WERI-Rb-1 (cell line): ENCODE results near the gene SCUBE1.
A peak's percentile ranks its signal among the peaks of the same experiment; 100 is the strongest.

Experiments
- DNase-seq: peaks from one replicate; pipeline ENCODE4 v3.0.0-alpha.2; 2020
- H3K27ac ChIP-seq: fragments of 250-450 bp; sonication (Bioruptor Pico); 2 replicates; pipeline ENCODE4 v1.5.1; 2020; ENCODE audit warnings: mild to moderate bottlenecking, moderate library complexity
- H3K27me3 ChIP-seq: fragments of 250-450 bp; sonication (Bioruptor Pico); 2 replicates; pipeline ENCODE4 v1.5.1; 2021; ENCODE audit warnings: mild to moderate bottlenecking, low read depth, moderate library complexity; ENCODE audit not compliant: insufficient read depth, severe bottlenecking
- H3K36me3 ChIP-seq: fragments of 250-450 bp; sonication (Bioruptor Pico); 2 replicates; pipeline ENCODE4 v1.5.1; 2020; ENCODE audit warnings: mild to moderate bottlenecking, moderate library complexity
- H3K4me3 ChIP-seq: 2 replicates; pipeline ENCODE4 v1.5.1; 2011; ENCODE audit warnings: low read depth, mild to moderate bottlenecking, control low read depth, low read length
- H3K9me3 ChIP-seq: fragments of 250-450 bp; sonication (Bioruptor Pico); 2 replicates; pipeline ENCODE4 v1.5.1; 2021; ENCODE audit warnings: mild to moderate bottlenecking, moderate library complexity; ENCODE audit not compliant: severe bottlenecking
- TF ChIP-seq, protein P1 (sequence below): IDR thresholded peaks from 2 replicates; pipeline ENCODE4 v1.5.1; 2011; ENCODE audit warnings: low read depth, mild to moderate bottlenecking, control low read depth, inconsistent platforms, low read length

SCUBE1 gene

GRCh38 chr22:43230971-43231723 lies 112.0 kb downstream of the SCUBE1 start:
- TF ChIP-seq, protein P1, sequence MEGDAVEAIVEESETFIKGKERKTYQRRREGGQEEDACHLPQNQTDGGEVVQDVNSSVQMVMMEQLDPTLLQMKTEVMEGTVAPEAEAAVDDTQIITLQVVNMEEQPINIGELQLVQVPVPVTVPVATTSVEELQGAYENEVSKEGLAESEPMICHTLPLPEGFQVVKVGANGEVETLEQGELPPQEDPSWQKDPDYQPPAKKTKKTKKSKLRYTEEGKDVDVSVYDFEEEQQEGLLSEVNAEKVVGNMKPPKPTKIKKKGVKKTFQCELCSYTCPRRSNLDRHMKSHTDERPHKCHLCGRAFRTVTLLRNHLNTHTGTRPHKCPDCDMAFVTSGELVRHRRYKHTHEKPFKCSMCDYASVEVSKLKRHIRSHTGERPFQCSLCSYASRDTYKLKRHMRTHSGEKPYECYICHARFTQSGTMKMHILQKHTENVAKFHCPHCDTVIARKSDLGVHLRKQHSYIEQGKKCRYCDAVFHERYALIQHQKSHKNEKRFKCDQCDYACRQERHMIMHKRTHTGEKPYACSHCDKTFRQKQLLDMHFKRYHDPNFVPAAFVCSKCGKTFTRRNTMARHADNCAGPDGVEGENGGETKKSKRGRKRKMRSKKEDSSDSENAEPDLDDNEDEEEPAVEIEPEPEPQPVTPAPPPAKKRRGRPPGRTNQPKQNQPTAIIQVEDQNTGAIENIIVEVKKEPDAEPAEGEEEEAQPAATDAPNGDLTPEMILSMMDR, result peak; percentile 88
- Histone ChIP-seq H3K27me3 (no peaks in the 10 kb centered on the region), H3K36me3 (no peaks in the 10 kb centered on the region), H3K4me3 (no peak overlapping the region), H3K27ac (no peak overlapping the region), H3K9me3 (no peaks in the 10 kb centered on the region)
- peak; percentile 83 for DNase-seq

- Histone ChIP-seq H3K27me3 (no peaks in the 10 kb centered on the region), H3K4me3 (no peak overlapping the region), H3K27ac (no peak overlapping the region), H3K9me3 (no peaks in the 10 kb centered on the region), H3K36me3 (no peaks in the 10 kb centered on the region)
- TF ChIP-seq, protein P1, result no peak
- DNase-seq, result no peak
Measured at GRCh38 chr22:43230571-43230970, 112.6 kb downstream of the SCUBE1 start.

- H3K4me3 ChIP-seq, result no peak overlapping the region
- TF ChIP-seq, protein P1, result no peak
- no peaks in the 10 kb centered on the region for H3K36me3 ChIP-seq
- DNase-seq, result no peak
- no peaks in the 10 kb centered on the region for H3K9me3 ChIP-seq
- H3K27me3 ChIP-seq, result no peaks in the 10 kb centered on the region
- H3K27ac ChIP-seq, result no peak overlapping the region
Measured at GRCh38 chr22:43228863-43229262, 114.3 kb downstream of the SCUBE1 start.

- peaks cover 2% of the 10 kb centered on the region for H3K9me3 ChIP-seq
- DNase-seq, result peak; percentile 84
- no peak overlapping the region for H3K4me3 ChIP-seq
- H3K36me3 ChIP-seq, result no peaks in the 10 kb centered on the region
- no peaks in the 10 kb centered on the region for H3K27me3 ChIP-seq
- TF ChIP-seq, protein P1, result peak; percentile 93
- no peak overlapping the region for H3K27ac ChIP-seq
Measured at GRCh38 chr22:43228330-43228729, 114.8 kb downstream of the SCUBE1 start.

GRCh38 chr22:43227239-43227630 lies 115.9 kb downstream of the SCUBE1 start:
- no peak overlapping the region for H3K4me3 ChIP-seq
- TF ChIP-seq, protein P1, result no peak
- H3K27me3 ChIP-seq, result no peaks in the 10 kb centered on the region
- peaks cover 4% of the 10 kb centered on the region for H3K9me3 ChIP-seq
- no peak for DNase-seq
- no peak overlapping the region for H3K27ac ChIP-seq
- no peaks in the 10 kb centered on the region for H3K36me3 ChIP-seq
